CD4-positive, CD25-positive, alpha-beta regulatory T cell (primary cell): ENCODE results near the gene DOCK3. TPM values are rescaled to one million over a fixed set of nuclear protein-coding genes. Genes with fewer than 3 reads are reported as not detected.

Source experiments
- ATAC-seq, 2 donors: fragments of 150-1000 bp; cut with Tn5 transposase; one replicate each; pipeline ENCODE4 v1.10.0; 2021; ENCODE audit warnings: low read depth in 2 of 2, moderate number of reproducible peaks in 2 of 2, moderate library complexity in 1 of 2
- DNase-seq, 3 donors: peaks; one replicate each; pipeline versions ENCODE4 v3.0.0 to v3.0.0-alpha.2; 2012 to 2022; ENCODE audit warnings: mixed read lengths in 1 of 3
- H3K27ac ChIP-seq: one replicate; pipeline ENCODE4 v1.7.0; 2013; ENCODE audit warnings: mild to moderate bottlenecking, low read length; ENCODE audit not compliant: insufficient read depth, poor library complexity, severe bottlenecking
- H3K27me3 ChIP-seq: one replicate; pipeline ENCODE4 v1.7.0; 2013; ENCODE audit warnings: low read length; ENCODE audit not compliant: control insufficient read depth, insufficient read depth
- H3K36me3 ChIP-seq: one replicate; pipeline ENCODE4 v1.7.0; 2013; ENCODE audit warnings: mild to moderate bottlenecking, low read length, moderate library complexity; ENCODE audit not compliant: control insufficient read depth, insufficient read depth
- H3K4me1 ChIP-seq: 2 replicates; pipeline ENCODE4 v1.7.0; 2013; ENCODE audit warnings: mild to moderate bottlenecking, low read length; ENCODE audit not compliant: insufficient read depth, control insufficient read depth, poor library complexity, severe bottlenecking
- H3K4me3 ChIP-seq: one replicate; pipeline ENCODE4 v1.7.0; 2013; ENCODE audit warnings: low read depth, mild to moderate bottlenecking, low read length, moderate library complexity
- H3K9me3 ChIP-seq, 2 experiments: 1 replicate in 1 of 2; 2 replicates in 1 of 2; pipeline ENCODE4 v1.7.0; 2013; ENCODE audit warnings: low read length in 2 of 2, mild to moderate bottlenecking in 1 of 2, moderate library complexity in 1 of 2; ENCODE audit not compliant: control insufficient read depth in 2 of 2
- H3K27ac Mint-ChIP-seq, 3 donors: one replicate each; pipeline ENCODE4 v1.8.0; 2020 to 2022; ENCODE audit warnings: mild to moderate bottlenecking in 3 of 3, mixed read lengths in 3 of 3, moderate library complexity in 2 of 3
- H3K27me3 Mint-ChIP-seq: one replicate; pipeline ENCODE4 v1.8.0; 2022; ENCODE audit warnings: mild to moderate bottlenecking, mixed read lengths
- H3K36me3 Mint-ChIP-seq: one replicate; pipeline ENCODE4 v1.8.0; 2020; ENCODE audit warnings: mixed read lengths
- H3K4me1 Mint-ChIP-seq, 4 donors: one replicate each; pipeline ENCODE4 v1.8.0; 2020 to 2022; ENCODE audit warnings: mixed read lengths in 4 of 4, mild to moderate bottlenecking in 1 of 4
- H3K4me3 Mint-ChIP-seq, 4 donors: one replicate each; pipeline ENCODE4 v1.8.0; 2020 to 2022; ENCODE audit warnings: mild to moderate bottlenecking in 4 of 4, mixed read lengths in 4 of 4, moderate library complexity in 3 of 4
- H3K9me3 Mint-ChIP-seq, 7 donors: one replicate each; pipeline ENCODE4 v1.8.0; 2020 to 2022; ENCODE audit warnings: mixed read lengths in 7 of 7, mild to moderate bottlenecking in 3 of 7, moderate library complexity in 2 of 7
- polyA plus RNA-seq, 4 donors: library from polyadenylated mRNA; unstranded; fragments of 300-500 nt; fragmentation: Illumina TruSeq; gene quantifications; one replicate each; pipeline ENCODE4 v1.2.3, GENCODE V29; 2021
- total RNA-seq: library from RNA; stranded (reverse); gene quantifications from one replicate; pipeline ENCODE4 v1.2.3, GENCODE V29; 2022

DOCK3 gene
- total and polyA plus RNA-seq, 5 donors from 2014 or later = 0.03 to 0.35 (median 0.08) TPM

GRCh38 chr3:50630877-50631276, 43.9 kb upstream of the DOCK3 start:
- Mint-ChIP-seq H3K9me3 (no peaks in the 10 kb centered on the region), H3K36me3 (peaks cover 17% of the 10 kb centered on the region), H3K27ac (peak overlapping the region; percentile 66 to 92 (median 81)), H3K4me1 (peaks cover 26 to 92% (median 69%) of the 10 kb centered on the region in 4 donors), H3K27me3 (no peaks in the 10 kb centered on the region), H3K4me3 (no peak overlapping the region)
- no peak overlapping the region for H3K27ac ChIP-seq
- H3K27me3 ChIP-seq = no peaks in the 10 kb centered on the region
- H3K4me1 ChIP-seq = peaks cover 79% of the 10 kb centered on the region
- H3K9me3 ChIP-seq = no peaks in the 10 kb centered on the region
- DNase-seq (no peak), ATAC-seq (no peak)
- H3K4me3 ChIP-seq = no peak overlapping the region
- peaks cover 2% of the 10 kb centered on the region for H3K36me3 ChIP-seq

GRCh38 chr3:50632450-50632849, 42.3 kb upstream of the DOCK3 start:
- Histone ChIP-seq H3K9me3 (no peaks in the 10 kb centered on the region), H3K4me3 (peak overlapping the region; percentile 7), H3K27ac (no peak overlapping the region), H3K36me3 (peaks cover 2% of the 10 kb centered on the region), H3K4me1 (peaks cover 76% of the 10 kb centered on the region), H3K27me3 (no peaks in the 10 kb centered on the region)
- Mint-ChIP-seq H3K27ac (peak overlapping the region; percentile 81 to 92 (median 89)), H3K4me1 (peaks cover 33 to 92% (median 71%) of the 10 kb centered on the region in 4 donors), H3K9me3 (no peaks in the 10 kb centered on the region), H3K36me3 (peaks cover 17% of the 10 kb centered on the region), H3K27me3 (no peaks in the 10 kb centered on the region), H3K4me3 (peak overlapping the region; percentile 35 to 73 (median 61))
- ATAC-seq (peak; percentile 25 to 46), DNase-seq (no peak)

DNA sequence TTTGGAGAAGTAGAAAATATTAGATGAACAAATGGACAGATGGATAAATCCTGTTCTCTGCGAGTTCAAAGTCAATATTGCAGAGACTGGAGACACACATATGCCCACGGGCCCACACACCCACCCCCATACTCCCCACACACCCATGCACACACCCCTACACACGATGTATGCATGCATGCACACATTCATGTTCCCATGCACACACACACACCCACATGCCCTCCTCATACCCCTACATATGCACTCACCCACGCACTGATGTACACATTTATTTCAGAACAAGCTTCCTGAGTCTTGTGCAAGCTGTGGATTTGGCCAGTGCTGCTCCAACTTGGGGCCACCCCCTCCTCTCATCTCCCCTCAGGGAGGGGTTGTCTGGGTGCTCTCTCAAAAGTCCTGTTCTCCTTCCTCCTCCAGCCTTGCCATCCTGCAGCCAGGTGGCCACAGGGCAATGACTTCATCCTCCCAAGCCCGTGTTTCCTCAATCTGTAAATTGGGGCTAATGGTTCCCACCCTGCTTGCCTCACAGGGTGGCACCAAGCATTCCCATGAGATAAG, 41.4 kb upstream of the DOCK3 start:
- H3K4me1 ChIP-seq = peaks cover 76% of the 10 kb centered on the region
- peak in 1 of 2 donors; percentile 17 for ATAC-seq
- peaks cover 11% of the 10 kb centered on the region for H3K36me3 Mint-ChIP-seq

GRCh38 chr3:50635066-50635465, 39.7 kb upstream of the DOCK3 start:
- Mint-ChIP-seq H3K27me3 (no peaks in the 10 kb centered on the region), H3K27ac (peak overlapping the region in 1 of 3 donors; percentile 75), H3K4me1 (peaks cover 33 to 84% (median 63%) of the 10 kb centered on the region in 4 donors), H3K9me3 (no peaks in the 10 kb centered on the region), H3K36me3 (peaks cover 19% of the 10 kb centered on the region), H3K4me3 (no peak overlapping the region)
- ATAC-seq (no peak), DNase-seq (no peak)
- Histone ChIP-seq H3K4me1 (peaks cover 58% of the 10 kb centered on the region), H3K27ac (no peak overlapping the region), H3K4me3 (no peak overlapping the region), H3K9me3 (no peaks in the 10 kb centered on the region), H3K36me3 (peaks cover 5% of the 10 kb centered on the region), H3K27me3 (no peaks in the 10 kb centered on the region)

More for the DNA sequence above, 41.4 kb upstream of the DOCK3 start:
- Histone ChIP-seq H3K27me3 (no peaks in the 10 kb centered on the region), H3K27ac (no peak overlapping the region), H3K4me3 (no peak overlapping the region), H3K9me3 (no peaks in the 10 kb centered on the region), H3K36me3 (peaks cover 2% of the 10 kb centered on the region)
- Mint-ChIP-seq H3K9me3 (no peaks in the 10 kb centered on the region), H3K4me3 (peak overlapping the region in 2 of 4 donors; percentile 47 to 64), H3K27ac (peak overlapping the region in 2 of 3 donors; percentile 74 to 89), H3K27me3 (no peaks in the 10 kb centered on the region), H3K4me1 (peaks cover 33 to 91% (median 72%) of the 10 kb centered on the region in 4 donors)
- no peak for DNase-seq

- no peaks in the 10 kb centered on the region for H3K9me3 Mint-ChIP-seq
- Histone ChIP-seq H3K27ac (no peak overlapping the region), H3K27me3 (no peaks in the 10 kb centered on the region), H3K4me3 (no peak overlapping the region), H3K36me3 (peaks cover 19% of the 10 kb centered on the region), H3K9me3 (no peaks in the 10 kb centered on the region), H3K4me1 (peaks cover 39% of the 10 kb centered on the region)
- H3K27ac Mint-ChIP-seq = peak overlapping the region in 2 of 3 donors; percentile 83 to 93
- peaks cover 25 to 66% (median 48%) of the 10 kb centered on the region in 4 donors for H3K4me1 Mint-ChIP-seq
- no peaks in the 10 kb centered on the region for H3K27me3 Mint-ChIP-seq
- H3K4me3 Mint-ChIP-seq = no peak overlapping the region
- H3K36me3 Mint-ChIP-seq = peaks cover 27% of the 10 kb centered on the region
- ATAC-seq = no peak
- DNase-seq = no peak
These were observed 37.7 kb upstream of the DOCK3 start for GRCh38 chr3:50637011-50637410.

- H3K9me3 ChIP-seq = no peaks in the 10 kb centered on the region
- H3K27ac Mint-ChIP-seq = peak overlapping the region; percentile 82 to 94 (median 93)
- H3K27ac ChIP-seq = no peak overlapping the region
- H3K36me3 ChIP-seq = peaks cover 26% of the 10 kb centered on the region
- no peaks in the 10 kb centered on the region for H3K27me3 Mint-ChIP-seq
- H3K4me3 Mint-ChIP-seq = no peak overlapping the region
- no peaks in the 10 kb centered on the region for H3K9me3 Mint-ChIP-seq
- peaks cover 16 to 57% (median 39%) of the 10 kb centered on the region in 4 donors for H3K4me1 Mint-ChIP-seq
- H3K36me3 Mint-ChIP-seq = peaks cover 30% of the 10 kb centered on the region
- DNase-seq (no peak), ATAC-seq (no peak)
- H3K4me3 ChIP-seq = no peak overlapping the region
- peaks cover 30% of the 10 kb centered on the region for H3K4me1 ChIP-seq
- no peaks in the 10 kb centered on the region for H3K27me3 ChIP-seq
These were observed 36.8 kb upstream of the DOCK3 start for GRCh38 chr3:50637945-50638344.

DNA sequence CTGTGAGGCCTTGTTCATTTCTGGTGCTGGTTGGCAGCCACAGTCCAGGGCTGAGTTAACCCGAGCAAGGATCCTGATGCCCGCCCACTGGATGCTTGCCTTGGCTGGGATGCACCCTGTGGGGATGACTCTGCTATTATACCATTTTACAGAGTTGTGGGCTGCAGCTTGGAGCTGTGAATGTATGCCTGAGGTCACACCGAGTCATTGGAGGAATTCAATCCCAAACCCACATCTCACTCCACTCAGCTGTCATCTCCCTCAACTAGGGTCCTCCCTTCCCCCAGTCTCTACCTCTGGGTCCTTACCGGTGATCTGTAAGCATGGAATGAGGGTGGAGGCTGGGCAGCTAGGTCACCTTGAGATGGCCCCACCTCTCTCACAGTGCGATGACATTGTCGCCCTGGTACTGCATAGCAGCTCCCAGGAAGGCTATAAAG, 35.7 kb upstream of the DOCK3 start:
- peaks cover 21% of the 10 kb centered on the region for H3K4me1 ChIP-seq

GRCh38 chr3:50642382-50642781, 32.3 kb upstream of the DOCK3 start:
- Histone ChIP-seq H3K27me3 (no peaks in the 10 kb centered on the region), H3K4me1 (peaks cover 4% of the 10 kb centered on the region), H3K27ac (no peak overlapping the region), H3K9me3 (no peaks in the 10 kb centered on the region), H3K36me3 (peaks cover 69% of the 10 kb centered on the region), H3K4me3 (no peak overlapping the region)
- Mint-ChIP-seq H3K27me3 (no peaks in the 10 kb centered on the region), H3K27ac (no peak overlapping the region), H3K4me1 (peaks cover 0 to 19% (median 12%) of the 10 kb centered on the region in 4 donors), H3K9me3 (no peaks in the 10 kb centered on the region), H3K4me3 (no peak overlapping the region), H3K36me3 (peaks cover 38% of the 10 kb centered on the region)
- no peak for DNase-seq
- no peak for ATAC-seq

More for the DNA sequence above, 35.7 kb upstream of the DOCK3 start:
- Mint-ChIP-seq H3K27me3 (no peaks in the 10 kb centered on the region), H3K4me3 (no peak overlapping the region), H3K27ac (peak overlapping the region in 1 of 3 donors; percentile 69), H3K9me3 (no peaks in the 10 kb centered on the region), H3K4me1 (peaks cover 8 to 46% (median 30%) of the 10 kb centered on the region in 4 donors), H3K36me3 (peaks cover 33% of the 10 kb centered on the region)
- Histone ChIP-seq H3K36me3 (peaks cover 37% of the 10 kb centered on the region), H3K27ac (no peak overlapping the region), H3K27me3 (no peaks in the 10 kb centered on the region), H3K4me3 (no peak overlapping the region), H3K9me3 (no peaks in the 10 kb centered on the region)
- no peak for ATAC-seq
- no peak for DNase-seq
